Measurements from ENCODE around the gene PRMT6.

Gene PRMT6

DNA sequence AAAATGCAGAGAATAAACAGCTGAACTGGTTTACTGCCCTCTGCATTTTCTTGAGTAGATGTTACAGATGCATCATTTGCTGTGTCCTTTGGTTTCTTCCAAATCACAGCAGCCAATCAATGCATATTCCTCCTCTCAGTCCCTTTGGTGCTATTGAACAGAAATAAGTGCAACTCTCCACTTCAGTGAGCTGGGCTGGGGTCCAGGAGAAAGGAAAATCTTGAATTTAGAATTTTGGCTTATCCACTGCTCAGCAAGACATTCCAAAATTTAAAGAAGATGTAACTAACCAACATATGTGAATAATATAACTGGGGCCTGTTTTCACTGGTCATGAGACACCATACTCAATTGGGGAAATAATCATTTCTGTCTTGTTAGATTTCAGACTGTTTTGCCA, 39.2 kb downstream of the PRMT6 start:
- DNase-seq: no peak

- DNase-seq: no peak
Observed at GRCh38 chr1:107096690-107097089, 40.2 kb downstream of the PRMT6 start.

GRCh38 chr1:107098961-107099360, 42.5 kb downstream of the PRMT6 start:
- DNase-seq: no peak

- DNase-seq: no peak
Observed at GRCh38 chr1:107100331-107100984, 44.0 kb downstream of the PRMT6 start.

GRCh38 chr1:107105914-107106313, 49.4 kb downstream of the PRMT6 start:
- DNase-seq: no peak
